Transverse colon (tissue), 4 donors: ENCODE measurements around the gene FTL. TPM values are rescaled to one million over a fixed set of nuclear protein-coding genes. Genes with fewer than 3 reads are reported as not detected.

Source experiments
- DNase-seq: peaks from one replicate; pipeline ENCODE4 v3.0.0-alpha.2; 2019
- H3K27ac ChIP-seq, 4 donors: fragments of 200-600 bp; sonication (generic); 2 replicates each; pipeline ENCODE4 v1.5.1; 2016 to 2018; ENCODE audit warnings: inconsistent platforms in 4 of 4
- H3K27me3 ChIP-seq: fragments of 200-600 bp; sonication (generic); 2 replicates; pipeline ENCODE4 v1.5.1; 2017; ENCODE audit warnings: inconsistent platforms
- H3K36me3 ChIP-seq, 4 donors: fragments of 200-600 bp; sonication (generic); 2 replicates each; pipeline ENCODE4 v1.5.1; 2017 to 2019; ENCODE audit warnings: inconsistent platforms in 4 of 4
- H3K4me1 ChIP-seq, 4 donors: fragments of 200-600 bp; sonication (generic); 2 replicates each; pipeline ENCODE4 v1.5.1; 2017 to 2020; ENCODE audit warnings: inconsistent platforms in 4 of 4
- H3K4me3 ChIP-seq, 4 donors: fragments of 200-600 bp; sonication (generic); 1 replicate in 1 of 4; 2 replicates in 3 of 4; pipeline versions ENCODE4 v1.5.1 to v1.6.1; 2017 to 2019; ENCODE audit warnings: inconsistent platforms in 4 of 4
- H3K9me3 ChIP-seq, 2 donors: fragments of 200-600 bp; sonication (generic); 2 replicates each; pipeline ENCODE4 v1.5.1; 2017 to 2019; ENCODE audit warnings: inconsistent platforms in 2 of 2
- CTCF ChIP-seq, 5 experiments: fragments of 200-600 bp in 3 of 5; fragments of 450-650 bp in 2 of 5; sonication (generic) in 3 of 5; IDR thresholded peaks; 1 replicate in 2 of 5; 2 replicates in 3 of 5; pipeline ENCODE4 v1.5.1; 2016 to 2017; ENCODE audit warnings: antibody characterized with exemption in 5 of 5, inconsistent platforms in 3 of 5, mild to moderate bottlenecking in 2 of 5, moderate library complexity in 1 of 5
- EP300 ChIP-seq: sonication (generic); formaldehyde crosslinking; IDR thresholded peaks from one replicate; pipeline ENCODE4 v1.6.1; 2017; ENCODE audit warnings: antibody characterized with exemption, low read depth
- POLR2A ChIP-seq: fragments of 450-650 bp; IDR thresholded peaks from one replicate; pipeline ENCODE4 v1.6.1; 2016; ENCODE audit warnings: antibody characterized with exemption, mild to moderate bottlenecking, moderate library complexity
- POLR2AphosphoS5 ChIP-seq, 3 donors: sonication (generic); formaldehyde crosslinking; IDR thresholded peaks; one replicate each; pipeline ENCODE4 v1.6.1; 2016; ENCODE audit warnings: antibody characterized with exemption in 3 of 3
- WGBS, 2 donors: methylation state at CpG; one replicate each; pipeline ENCODE4 v1.1.5; 2018; ENCODE audit warnings: low coverage in 1 of 2; 5-methylcytosine and 5-hydroxymethylcytosine counted together
- in situ Hi-C, 4 donors: fragments of 200-750 bp; cut with MboI; loops; one replicate each; pipeline versions ENCODE4 v1.15.0 to v1.15.1; 2017; ENCODE audit warnings: low sequenced_read_pairs in 3 of 4, low pct_ligation_motif_present in 1 of 4, low pct_unique_long_range_greater_than_20kb in 1 of 4
- intact Hi-C: fragments of 100-400 bp; cut with DNase I; formaldehyde crosslinking; loops from one replicate; pipeline ENCODE4 v1.15.1; 2023; ENCODE audit warnings: low total_unique reads
- total RNA-seq, 4 donors: library from RNA; depleted of rRNA; stranded (reverse); fragments of >200 nt; gene quantifications; one replicate each; pipeline ENCODE4 v1.1.0, GENCODE V29; 2016

FTL gene
- total RNA-seq, 4 donors from 2014 or later = 3,057 to 3,935 (median 3,837) TPM

- Histone ChIP-seq H3K27me3 (no peaks in the 10 kb centered on the region), H3K27ac (no peak overlapping the region), H3K36me3 (peaks cover 0 to 14% (median 6%) of the 10 kb centered on the region in 4 donors), H3K9me3 (no peaks in the 10 kb centered on the region), H3K4me3 (no peak overlapping the region), H3K4me1 (no peaks in the 10 kb centered on the region)
- TF ChIP-seq EP300 (no peak), POLR2AphosphoS5 (IDR thresholded peaks at IDR 0.05) (no peak), POLR2A (no peak), CTCF (IDR thresholded peaks at IDR 0.05) (no peak)
- DNase-seq = no peak
- in situ Hi-C loops = no loop called here
- 88 to 90% methylated on average over 7 to 18 of the region's 18 CpGs for WGBS, 2 donors
- intact Hi-C loops = no loop called here
Measured at GRCh38 chr19:49010453-49010852, 45.3 kb downstream of the FTL start.

- Histone ChIP-seq H3K27me3 (no peaks in the 10 kb centered on the region), H3K9me3 (no peaks in the 10 kb centered on the region), H3K36me3 (peaks cover 0 to 14% (median 3%) of the 10 kb centered on the region in 4 donors), H3K4me1 (no peaks in the 10 kb centered on the region), H3K4me3 (no peak overlapping the region), H3K27ac (no peak overlapping the region)
- no peak for TF ChIP-seq POLR2AphosphoS5 (IDR thresholded peaks at IDR 0.05)
- no peak for TF ChIP-seq CTCF (IDR thresholded peaks at IDR 0.05)
- no peak for TF ChIP-seq EP300
- TF ChIP-seq POLR2A = no peak
- in situ Hi-C loops (no loop called here), intact Hi-C loops (no loop called here)
- 77 to 90% methylated on average over 2 to 12 of the region's 17 CpGs for WGBS, 2 donors
- DNase-seq = no peak
Measured at GRCh38 chr19:49011194-49011593, 46.1 kb downstream of the FTL start.

GRCh38 chr19:49014123-49014869, 49.2 kb downstream of the FTL start:
- Histone ChIP-seq H3K36me3 (peaks cover 0 to 14% (median 3%) of the 10 kb centered on the region in 4 donors), H3K9me3 (no peaks in the 10 kb centered on the region), H3K27me3 (peaks cover 15% of the 10 kb centered on the region), H3K27ac (no peak overlapping the region), H3K4me3 (no peak overlapping the region), H3K4me1 (peaks cover 7 to 21% (median 19%) of the 10 kb centered on the region in 4 donors)
- no peak for TF ChIP-seq POLR2A
- no peak for TF ChIP-seq CTCF (IDR thresholded peaks at IDR 0.05)
- TF ChIP-seq POLR2AphosphoS5 (IDR thresholded peaks at IDR 0.05) = no peak
- no peak for TF ChIP-seq EP300
- WGBS, 2 donors = 94% methylated on average over 31 of the region's 32 CpGs; no CpG with 5 or more reads in 1 of the 2 donors
- DNase-seq = no peak
- in situ Hi-C loops = no loop called here
- intact Hi-C loops = no loop called here

- no peaks in the 10 kb centered on the region for H3K9me3 ChIP-seq
- no peak for DNase-seq
- intact Hi-C loops = no loop called here
- H3K27me3 ChIP-seq = peaks cover 21% of the 10 kb centered on the region
- no peak overlapping the region for H3K27ac ChIP-seq
- in situ Hi-C loops = no loop called here
- no peak overlapping the region for H3K4me3 ChIP-seq
- H3K36me3 ChIP-seq = peaks cover 0 to 10% (median 2%) of the 10 kb centered on the region in 4 donors
- peaks cover 9 to 25% (median 23%) of the 10 kb centered on the region in 4 donors for H3K4me1 ChIP-seq
- WGBS, 2 donors = 91 to 92% methylated on average over 10 to 18 of the region's 18 CpGs
- no peak for TF ChIP-seq POLR2AphosphoS5 (IDR thresholded peaks at IDR 0.05)
- TF ChIP-seq CTCF (IDR thresholded peaks at IDR 0.05) = no peak
- no peak for TF ChIP-seq POLR2A
- TF ChIP-seq EP300 = no peak
Measured at GRCh38 chr19:49014870-49015255, 49.8 kb downstream of the FTL start.
